ENCODE data around the gene SERPINE3. TPM values are rescaled to one million over a fixed set of nuclear protein-coding genes. Genes with fewer than 3 reads are reported as not detected.

Gene SERPINE3
- total and polyA plus RNA-seq, 7 experiments from 2014 or later: not detected

GRCh38 chr13:51327961-51328360 is 11.5 kb upstream of the SERPINE3 start:
- no peaks in the 10 kb centered on the region for H3K9me3 ChIP-seq (ENCODE audit: control insufficient read depth in 2 of 3, low read length in 3 of 3)
- ChIA-PET POLR2A (no interaction called here), CTCF (no interaction called here)
- H3K4me1 ChIP-seq (ENCODE audit: control insufficient read depth in 2 of 2, insufficient read depth in 2 of 2, low read length in 2 of 2): no peaks in the 10 kb centered on the region
- no peak overlapping the region for H3K27ac ChIP-seq (ENCODE audit: low read depth, low read length)
- no peaks in the 10 kb centered on the region for H3K36me3 ChIP-seq (ENCODE audit: control insufficient read depth in 2 of 3, insufficient read depth in 3 of 3, low read length in 3 of 3)
- Mint-ChIP-seq H3K27me3 (no peaks in the 10 kb centered on the region), H3K9me3 (no peaks in the 10 kb centered on the region), H3K4me3 (no peak overlapping the region), H3K27ac (no peak overlapping the region), H3K4me1 (peaks cover 9 to 19% (median 15%) of the 10 kb centered on the region in 7 donors), H3K36me3 (no peaks in the 10 kb centered on the region)
- H3K27me3 ChIP-seq (ENCODE audit: control insufficient read depth in 2 of 2, insufficient read depth in 2 of 2, low read length in 2 of 2): no peaks in the 10 kb centered on the region
- H3K4me3 ChIP-seq (ENCODE audit: low read length): no peak overlapping the region
- ATAC-seq (no peak), DNase-seq (no peak)
- intact Hi-C loops (cut with micrococcal nuclease): no loop called here

- ATAC-seq (no peak), DNase-seq (no peak)
- Mint-ChIP-seq H3K27ac (no peak overlapping the region), H3K4me1 (peaks cover 12 to 23% (median 17%) of the 10 kb centered on the region in 7 donors), H3K9me3 (no peaks in the 10 kb centered on the region), H3K36me3 (no peaks in the 10 kb centered on the region), H3K27me3 (no peaks in the 10 kb centered on the region), H3K4me3 (no peak overlapping the region)
- Histone ChIP-seq H3K27me3 (ENCODE audit: control insufficient read depth in 2 of 2, insufficient read depth in 2 of 2, low read length in 2 of 2) (no peaks in the 10 kb centered on the region), H3K36me3 (ENCODE audit: control insufficient read depth in 2 of 3, insufficient read depth in 3 of 3, low read length in 3 of 3) (no peaks in the 10 kb centered on the region), H3K27ac (ENCODE audit: low read depth, low read length) (no peak overlapping the region), H3K9me3 (ENCODE audit: control insufficient read depth in 2 of 3, low read length in 3 of 3) (no peaks in the 10 kb centered on the region), H3K4me3 (ENCODE audit: low read length) (no peak overlapping the region), H3K4me1 (ENCODE audit: control insufficient read depth in 2 of 2, insufficient read depth in 2 of 2, low read length in 2 of 2) (no peaks in the 10 kb centered on the region)
- ChIA-PET POLR2A (no interaction called here), CTCF (no interaction called here)
- intact Hi-C loops (cut with micrococcal nuclease): no loop called here
Observed at GRCh38 chr13:51328488-51328887, 11.0 kb upstream of the SERPINE3 start.

GRCh38 chr13:51329606-51330005 is 9.9 kb upstream of the SERPINE3 start:
- Mint-ChIP-seq H3K9me3 (peaks cover 0 to 2% (median 0%) of the 10 kb centered on the region in 11 donors), H3K27ac (no peak overlapping the region), H3K27me3 (no peaks in the 10 kb centered on the region), H3K36me3 (no peaks in the 10 kb centered on the region), H3K4me1 (peaks cover 14 to 23% (median 17%) of the 10 kb centered on the region in 7 donors), H3K4me3 (no peak overlapping the region)
- no peak overlapping the region for H3K27ac ChIP-seq (ENCODE audit: low read depth, low read length)
- DNase-seq: no peak
- H3K36me3 ChIP-seq (ENCODE audit: control insufficient read depth in 2 of 3, insufficient read depth in 3 of 3, low read length in 3 of 3): no peaks in the 10 kb centered on the region
- H3K4me1 ChIP-seq (ENCODE audit: control insufficient read depth in 2 of 2, insufficient read depth in 2 of 2, low read length in 2 of 2): no peaks in the 10 kb centered on the region
- intact Hi-C loops (cut with micrococcal nuclease): no loop called here
- ChIA-PET CTCF (no interaction called here), POLR2A (no interaction called here)
- H3K4me3 ChIP-seq (ENCODE audit: low read length): no peak overlapping the region
- H3K27me3 ChIP-seq (ENCODE audit: control insufficient read depth in 2 of 2, insufficient read depth in 2 of 2, low read length in 2 of 2): no peaks in the 10 kb centered on the region
- no peak for ATAC-seq
- H3K9me3 ChIP-seq (ENCODE audit: control insufficient read depth in 2 of 3, low read length in 3 of 3): no peaks in the 10 kb centered on the region

GRCh38 chr13:51330791-51331190 is 8.7 kb upstream of the SERPINE3 start:
- DNase-seq (no peak), ATAC-seq (peak; percentile 37)
- Histone ChIP-seq H3K27me3 (ENCODE audit: control insufficient read depth in 2 of 2, insufficient read depth in 2 of 2, low read length in 2 of 2) (no peaks in the 10 kb centered on the region), H3K9me3 (ENCODE audit: control insufficient read depth in 2 of 3, low read length in 3 of 3) (no peaks in the 10 kb centered on the region), H3K4me1 (ENCODE audit: control insufficient read depth in 2 of 2, insufficient read depth in 2 of 2, low read length in 2 of 2) (no peaks in the 10 kb centered on the region), H3K36me3 (ENCODE audit: control insufficient read depth in 2 of 3, insufficient read depth in 3 of 3, low read length in 3 of 3) (no peaks in the 10 kb centered on the region), H3K4me3 (ENCODE audit: low read length) (no peak overlapping the region), H3K27ac (ENCODE audit: low read depth, low read length) (no peak overlapping the region)
- Mint-ChIP-seq H3K9me3 (peaks cover 0 to 2% (median 0%) of the 10 kb centered on the region in 11 donors), H3K27ac (peak overlapping the region in 1 of 9 donors; percentile 46), H3K4me3 (no peak overlapping the region), H3K36me3 (peaks cover 0 to 5% (median 0%) of the 10 kb centered on the region in 5 donors), H3K27me3 (no peaks in the 10 kb centered on the region), H3K4me1 (peaks cover 14 to 23% (median 17%) of the 10 kb centered on the region in 7 donors)
- intact Hi-C loops (cut with micrococcal nuclease): no loop called here
- ChIA-PET CTCF (no interaction called here), POLR2A (no interaction called here)

GRCh38 chr13:51331354-51331861 is 8.1 kb upstream of the SERPINE3 start:
- intact Hi-C loops (cut with micrococcal nuclease): no loop called here
- H3K27ac ChIP-seq (ENCODE audit: low read depth, low read length): no peak overlapping the region
- no peak for ATAC-seq

GRCh38 chr13:51332566-51333361 is 6.7 kb upstream of the SERPINE3 start:
- Mint-ChIP-seq H3K4me3 (no peak overlapping the region), H3K9me3 (peaks cover 0 to 2% (median 0%) of the 10 kb centered on the region in 11 donors), H3K4me1 (peaks cover 14 to 23% (median 17%) of the 10 kb centered on the region in 7 donors), H3K27me3 (no peaks in the 10 kb centered on the region), H3K27ac (no peak overlapping the region), H3K36me3 (peaks cover 0 to 5% (median 0%) of the 10 kb centered on the region in 5 donors)
- POLR2A ChIA-PET: no interaction called here
- Histone ChIP-seq H3K4me3 (ENCODE audit: low read length) (no peak overlapping the region), H3K27ac (ENCODE audit: low read depth, low read length) (no peak overlapping the region), H3K27me3 (ENCODE audit: control insufficient read depth in 2 of 2, insufficient read depth in 2 of 2, low read length in 2 of 2) (no peaks in the 10 kb centered on the region), H3K36me3 (ENCODE audit: control insufficient read depth in 2 of 3, insufficient read depth in 3 of 3, low read length in 3 of 3) (no peaks in the 10 kb centered on the region), H3K9me3 (ENCODE audit: control insufficient read depth in 2 of 3, low read length in 3 of 3) (no peaks in the 10 kb centered on the region), H3K4me1 (ENCODE audit: control insufficient read depth in 2 of 2, insufficient read depth in 2 of 2, low read length in 2 of 2) (no peaks in the 10 kb centered on the region)
- no peak for ATAC-seq
- intact Hi-C loops (cut with micrococcal nuclease): no loop called here
- CTCF ChIA-PET: no interaction called here
- DNase-seq: no peak

More at GRCh38 chr13:51331354-51331861, 8.1 kb upstream of the SERPINE3 start:
- H3K27ac Mint-ChIP-seq: peak overlapping the region in 3 of 9 donors; percentile 22 to 59 (median 46)
- Histone ChIP-seq H3K4me3 (ENCODE audit: low read length) (no peak overlapping the region), H3K36me3 (ENCODE audit: control insufficient read depth in 2 of 3, insufficient read depth in 3 of 3, low read length in 3 of 3) (no peaks in the 10 kb centered on the region), H3K27me3 (ENCODE audit: control insufficient read depth in 2 of 2, insufficient read depth in 2 of 2, low read length in 2 of 2) (no peaks in the 10 kb centered on the region), H3K4me1 (ENCODE audit: control insufficient read depth in 2 of 2, insufficient read depth in 2 of 2, low read length in 2 of 2) (no peaks in the 10 kb centered on the region), H3K9me3 (ENCODE audit: control insufficient read depth in 2 of 3, low read length in 3 of 3) (no peaks in the 10 kb centered on the region)
- no peak for DNase-seq
- peaks cover 0 to 2% (median 0%) of the 10 kb centered on the region in 11 donors for H3K9me3 Mint-ChIP-seq
- ChIA-PET CTCF (interaction anchor here (0.6 kb wide), 1 partner anchor 549 kb away, joined by 3 read pairs; no protein-coding TSS in a partner anchor), POLR2A (no interaction called here)
- H3K27me3 Mint-ChIP-seq: no peaks in the 10 kb centered on the region
- peak overlapping the region in 2 of 10 donors; percentile 16 to 34 for H3K4me3 Mint-ChIP-seq
- peaks cover 14 to 23% (median 17%) of the 10 kb centered on the region in 7 donors for H3K4me1 Mint-ChIP-seq
- H3K36me3 Mint-ChIP-seq: peaks cover 0 to 5% (median 0%) of the 10 kb centered on the region in 5 donors

- ATAC-seq (no peak), DNase-seq (no peak)
- H3K36me3 ChIP-seq (ENCODE audit: control insufficient read depth in 2 of 3, insufficient read depth in 3 of 3, low read length in 3 of 3): no peaks in the 10 kb centered on the region
- CTCF ChIA-PET: no interaction called here
- no peaks in the 10 kb centered on the region for H3K27me3 ChIP-seq (ENCODE audit: control insufficient read depth in 2 of 2, insufficient read depth in 2 of 2, low read length in 2 of 2)
- H3K9me3 ChIP-seq (ENCODE audit: control insufficient read depth in 2 of 3, low read length in 3 of 3): no peaks in the 10 kb centered on the region
- Mint-ChIP-seq H3K36me3 (peaks cover 0 to 5% (median 0%) of the 10 kb centered on the region in 5 donors), H3K9me3 (peaks cover 0 to 2% (median 0%) of the 10 kb centered on the region in 11 donors), H3K27ac (no peak overlapping the region), H3K4me1 (peaks cover 14 to 23% (median 17%) of the 10 kb centered on the region in 7 donors), H3K27me3 (no peaks in the 10 kb centered on the region), H3K4me3 (no peak overlapping the region)
- no peaks in the 10 kb centered on the region for H3K4me1 ChIP-seq (ENCODE audit: control insufficient read depth in 2 of 2, insufficient read depth in 2 of 2, low read length in 2 of 2)
- intact Hi-C loops (cut with micrococcal nuclease): no loop called here
- H3K4me3 ChIP-seq (ENCODE audit: low read length): no peak overlapping the region
- H3K27ac ChIP-seq (ENCODE audit: low read depth, low read length): no peak overlapping the region
- POLR2A ChIA-PET: no interaction called here
Observed at GRCh38 chr13:51333421-51333820, 6.1 kb upstream of the SERPINE3 start.

Data from naive thymus-derived CD4-positive, alpha-beta T cell (primary cell).